Stimulated activated CD4-positive, alpha-beta T cell treated with anti-CD3 and anti-CD28 coated beads, TNF-alpha, amount 100 ng/mL, for 24 hours (primary cell): ENCODE measurements around the gene MAGOH.
A peak's percentile ranks its signal among the peaks of the same experiment; 100 is the strongest.
"Not testable (repeated sequence)": the region's sequence is repeated elsewhere in the genome, so short reads cannot be mapped to it uniquely, and the experiment has no call there.

Experiments used
- DNase-seq, 3 experiments: peaks; one replicate each; pipeline ENCODE4 v3.0.0-alpha.2; 2020; ENCODE audit warnings: low read depth in 3 of 3

Gene MAGOH

DNA sequence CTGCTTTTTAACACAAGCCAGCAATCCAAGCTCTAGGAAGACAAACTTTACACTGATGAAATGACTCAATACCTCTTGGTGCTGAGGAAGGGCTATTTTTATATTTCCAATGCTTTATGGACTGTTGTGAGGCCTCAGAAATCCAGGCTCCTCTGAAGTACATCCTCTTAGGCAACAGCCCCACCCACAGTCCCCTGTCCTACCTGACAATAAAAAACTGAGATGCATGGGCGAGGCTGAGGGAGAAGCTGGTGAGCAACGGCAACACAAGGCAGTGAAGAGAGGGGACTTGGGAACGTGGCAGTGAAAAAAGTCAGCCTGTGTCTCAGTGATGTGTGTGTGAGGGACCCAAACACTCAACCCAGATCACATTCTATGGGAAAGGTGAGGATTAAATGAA is 51.8 kb downstream of the MAGOH start:
- no peak for DNase-seq

GRCh38 chr1:53185955-53186297 is 52.4 kb downstream of the MAGOH start:
- not testable (repeated sequence) for DNase-seq

GRCh38 chr1:53183095-53183990 is 55.0 kb downstream of the MAGOH start:
- no peak for DNase-seq

- no peak for DNase-seq
Observed at GRCh38 chr1:53182716-53183094, 55.6 kb downstream of the MAGOH start.

GRCh38 chr1:53182111-53182593 is 56.2 kb downstream of the MAGOH start:
- peak; percentile 55 to 81 (median 69) for DNase-seq

DNA sequence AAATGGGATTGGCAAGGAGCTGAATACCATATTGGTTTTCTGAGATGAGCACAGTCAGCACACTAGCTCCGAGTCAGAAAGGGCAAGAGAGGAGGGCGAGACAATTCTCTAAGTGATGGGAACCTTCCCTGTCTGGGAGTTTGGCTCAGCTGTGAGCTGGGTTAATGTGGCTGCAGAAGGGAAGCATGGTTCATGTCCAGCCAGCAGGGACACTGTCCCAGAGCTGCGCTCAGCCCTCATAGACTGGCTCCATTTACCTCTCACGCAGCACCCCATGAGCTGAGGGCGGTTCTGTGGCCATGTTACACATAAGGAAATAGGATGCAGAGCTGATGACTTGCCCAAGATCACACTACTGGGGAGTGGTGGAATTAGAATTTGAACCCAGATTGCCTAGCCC is 57.4 kb downstream of the MAGOH start:
- DNase-seq, result no peak

DNA sequence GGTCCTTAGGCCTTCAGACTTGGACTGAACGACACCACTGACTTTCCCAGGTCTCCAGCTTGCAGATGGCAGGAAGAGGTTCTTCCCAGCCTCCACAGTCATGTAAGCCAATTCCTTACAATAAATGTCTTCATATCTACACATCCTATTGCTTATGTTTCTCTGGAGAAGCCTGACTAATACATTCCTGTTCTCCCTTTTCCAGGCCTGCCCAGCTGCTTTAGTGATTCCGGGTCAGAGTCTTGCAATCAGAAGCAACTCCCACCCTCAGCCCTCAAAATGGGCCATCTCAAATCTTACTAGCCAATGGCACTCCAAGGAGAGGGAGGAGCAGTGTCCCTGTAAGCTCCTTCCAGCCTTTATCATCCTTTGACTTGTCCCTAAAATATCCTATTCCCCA is 58.1 kb downstream of the MAGOH start:
- DNase-seq, result no peak
